ENCODE measurements around the gene CNTN5.

DNA sequence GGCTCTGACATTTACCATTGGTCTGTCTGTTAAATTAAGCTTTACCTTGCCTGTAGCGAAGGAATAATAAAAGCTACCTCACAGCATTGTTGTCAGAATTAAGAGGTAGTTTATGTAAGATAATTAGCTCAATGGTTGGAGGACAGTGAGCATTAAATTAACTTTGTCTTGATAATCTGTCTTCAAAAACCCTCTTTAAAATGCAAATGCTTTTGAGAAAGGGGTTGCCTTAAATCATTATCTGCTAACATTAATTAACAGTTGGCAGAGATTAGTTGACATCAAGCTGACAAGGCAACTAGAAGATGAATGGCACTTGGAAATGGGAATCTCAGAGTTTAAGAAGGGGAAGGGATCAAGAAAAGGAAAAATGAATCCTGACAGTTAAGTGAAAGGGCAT, 905.2 kb downstream of the CNTN5 start:
- TF ChIP-seq DPF2 (IDR thresholded peaks at IDR 0.05) (no peak), ZBTB11 (CRISPR knock-in tag; IDR thresholded peaks at IDR 0.05) (no peak), CTCF (IDR thresholded peaks at IDR 0.05 in 2 of 3, conservative IDR thresholded peaks at IDR 0.05 in 1 of 3; ENCODE audit: control insufficient read depth in 2 of 3, extremely low read depth in 1 of 3, insufficient read depth in 1 of 3, low read depth in 3 of 3, low read length in 3 of 3) (no peak), SIN3A (IDR thresholded peaks at IDR 0.05; ENCODE audit: low read depth, low read length) (no peak), RFX5 (IDR thresholded peaks at IDR 0.05; ENCODE audit: low read depth, low read length) (no peak), ZZZ3 (IDR thresholded peaks at IDR 0.05; ENCODE audit: control insufficient read depth, insufficient read length, low read depth) (no peak), SPI1 (IDR thresholded peaks at IDR 0.05; ENCODE audit: borderline replicate concordance, insufficient read depth, low read depth, low read length) (no peak), RAD51 (IDR thresholded peaks at IDR 0.05) (no peak), TAF1 (IDR thresholded peaks at IDR 0.05; ENCODE audit: borderline replicate concordance, low read depth, low read length) (no peak), SMC3 (IDR thresholded peaks at IDR 0.05; ENCODE audit: borderline replicate concordance, low read length) (no peak), RCOR1 (conservative IDR thresholded peaks at IDR 0.05; ENCODE audit: low read depth, low read length) (no peak), POLR2A (IDR thresholded peaks at IDR 0.05; ENCODE audit: low read depth, low read length) (no peak), BCL11A (IDR thresholded peaks at IDR 0.05; ENCODE audit: low read depth, low read length) (no peak)
